Aorta (tissue), 5 donors: Measurements from ENCODE around the gene LARP4B. TPM values are rescaled to one million over a fixed set of nuclear protein-coding genes. Genes with fewer than 3 reads are reported as not detected.

Experiments
- ATAC-seq: fragments of 200-7000 bp; cut with Tn5 transposase; one replicate; pipeline ENCODE4 v1.9.1; 2022; ENCODE audit warnings: moderate library complexity; ENCODE audit not compliant: low FRiP score
- DNase-seq, 2 donors: peaks; one replicate each; pipeline ENCODE4 v3.0.0-alpha.2; 2020
- H3K27ac ChIP-seq, 2 donors: one replicate each; pipeline ENCODE4 v1.5.1; 2013; ENCODE audit warnings: low read length in 2 of 2, mild to moderate bottlenecking in 2 of 2, moderate library complexity in 2 of 2, control low read depth in 1 of 2, inconsistent platforms in 1 of 2, low read depth in 1 of 2
- H3K27me3 ChIP-seq, 2 donors: one replicate each; pipeline ENCODE4 v1.6.1; 2013; ENCODE audit warnings: control low read depth in 1 of 2, low read length in 1 of 2, mild to moderate bottlenecking in 1 of 2, moderate library complexity in 1 of 2; ENCODE audit not compliant: insufficient read depth in 2 of 2, control insufficient read depth in 1 of 2
- H3K36me3 ChIP-seq, 2 donors: one replicate each; pipeline ENCODE4 v1.6.1; 2013; ENCODE audit warnings: control low read depth in 1 of 2, low read length in 1 of 2, mild to moderate bottlenecking in 1 of 2; ENCODE audit not compliant: insufficient read depth in 2 of 2, control insufficient read depth in 1 of 2
- H3K4me1 ChIP-seq, 2 donors: one replicate each; pipeline ENCODE4 v1.6.1; 2013; ENCODE audit warnings: low read length in 2 of 2, control low read depth in 1 of 2, mild to moderate bottlenecking in 1 of 2, moderate library complexity in 1 of 2; ENCODE audit not compliant: insufficient read depth in 2 of 2, control insufficient read depth in 1 of 2
- H3K4me3 ChIP-seq, 2 donors: one replicate each; pipeline ENCODE4 v1.5.1; 2013; ENCODE audit warnings: low read length in 2 of 2, control low read depth in 1 of 2, mild to moderate bottlenecking in 1 of 2
- H3K9me3 ChIP-seq: one replicate; pipeline ENCODE4 v1.6.1; 2013; ENCODE audit warnings: mild to moderate bottlenecking, low read length; ENCODE audit not compliant: control insufficient read depth
- WGBS, 2 donors: extraction: QIAGEN DNeasy Blood & Tissue Kit; methylation state at CpG; one replicate each; pipeline ENCODE4 v1.1.7; 2013; 5-methylcytosine and 5-hydroxymethylcytosine counted together
- intact Hi-C, 2 donors: fragments of 100-400 bp; cut with DNase I; formaldehyde crosslinking; loops; one replicate each; pipeline versions ENCODE4 v1.14.2 to v1.15.0; 2022
- polyA plus RNA-seq, 2 donors: library from polyadenylated mRNA; stranded (reverse); fragments of 200-250 nt; gene quantifications; one replicate each; pipeline ENCODE4 v1.2.3, GENCODE V29; 2013
- total RNA-seq, 2 donors: library from RNA; stranded (reverse); fragmentation: NEBNext Ultra II Directional; extraction: Animal tissue kit (Norgen Biotek cat#: 25700); gene quantifications; one replicate each; pipeline ENCODE4 v1.2.1, GENCODE V29; 2021
- donor health status: healthy with polysubstance abuse.
- donor health status: Bipolar disorder and iron deficiency.
- donor health status: DM: no; HTN: no; CAD: no.
- donor health status: DM: no; HTN: no; CAD: no.
- donor health status: DM: yes; HTN: yes; CAD: no.

Gene LARP4B
- total and polyA plus RNA-seq, 4 donors, result 8.1 to 82.4 (median 42.8) TPM

DNA sequence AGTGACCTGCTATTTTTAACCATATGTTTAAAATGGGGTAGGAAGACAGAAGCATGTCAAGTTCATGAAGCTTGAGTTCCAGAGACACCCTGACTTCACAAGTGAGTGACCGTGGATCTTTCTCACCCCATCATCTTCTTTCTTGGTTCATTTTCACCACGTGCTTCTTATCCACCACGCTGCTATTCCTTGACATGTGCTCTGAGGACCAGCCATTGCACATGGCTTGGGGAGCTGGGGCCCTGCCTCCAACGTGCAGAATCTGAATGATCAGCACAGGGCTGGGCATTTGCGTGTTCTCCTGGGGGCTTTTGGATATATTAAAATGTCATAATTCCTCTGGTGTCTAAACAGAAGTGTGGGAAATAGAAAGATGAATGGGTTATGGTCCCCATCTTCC is 31.7 kb upstream of the LARP4B start:
- no peak for ATAC-seq

DNA sequence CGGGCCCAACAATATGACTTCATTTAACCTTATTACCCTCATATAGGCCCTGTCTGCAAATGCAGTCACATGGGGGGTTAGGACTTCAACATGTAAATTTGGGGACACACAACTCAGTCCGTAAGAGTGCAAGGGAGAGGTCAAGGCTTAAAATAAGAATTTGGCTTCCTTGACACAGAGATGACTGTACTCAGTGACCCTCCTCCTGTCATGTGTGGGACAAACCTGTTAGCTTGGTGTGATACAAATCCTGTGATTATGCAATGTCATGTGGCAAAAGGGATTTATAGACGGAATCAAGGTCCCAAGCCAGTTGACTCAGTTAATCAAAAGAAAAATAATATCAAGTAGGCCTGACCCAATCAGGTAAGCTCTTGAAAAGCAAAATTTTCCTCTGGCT is 30.8 kb upstream of the LARP4B start:
- Histone ChIP-seq H3K4me1 (no peaks in the 10 kb centered on the region), H3K27ac (no peak overlapping the region), H3K9me3 (peaks cover 3% of the 10 kb centered on the region), H3K4me3 (no peak overlapping the region), H3K27me3 (no peaks in the 10 kb centered on the region), H3K36me3 (no peaks in the 10 kb centered on the region)
- ATAC-seq, result no peak
- DNase-seq, result no peak
- intact Hi-C loops, result no loop called here
- 87 to 88% methylated on average over 3 of the region's 3 CpGs for WGBS, 2 donors

More for the DNA sequence above, 31.7 kb upstream of the LARP4B start:
- H3K36me3 ChIP-seq, result no peaks in the 10 kb centered on the region
- DNase-seq, result no peak
- H3K9me3 ChIP-seq, result peaks cover 3% of the 10 kb centered on the region
- WGBS, 2 donors, result 80% methylated on average over 5 of the region's 5 CpGs
- no peaks in the 10 kb centered on the region for H3K27me3 ChIP-seq
- no peak overlapping the region for H3K27ac ChIP-seq
- intact Hi-C loops, result no loop called here
- H3K4me1 ChIP-seq, result no peaks in the 10 kb centered on the region
- no peak overlapping the region for H3K4me3 ChIP-seq

DNA sequence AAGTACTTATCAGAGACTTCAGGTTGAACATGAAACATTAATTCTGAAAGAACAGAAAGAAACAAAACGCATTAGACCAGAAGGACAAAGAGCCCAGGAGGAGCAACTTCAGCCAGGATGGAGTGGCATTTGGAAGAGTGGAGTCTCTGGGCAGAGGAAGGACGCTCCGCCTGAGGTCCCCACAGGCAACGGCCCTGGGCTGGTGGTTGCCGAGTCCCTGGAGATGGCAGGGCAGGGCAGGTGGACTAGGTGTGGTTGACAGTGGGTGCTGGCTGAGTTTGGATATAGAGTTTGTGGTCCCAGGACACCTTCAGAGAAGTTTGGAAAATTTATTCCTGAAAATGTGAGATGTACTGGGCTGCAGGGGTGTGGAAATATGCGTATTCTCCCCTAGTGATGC is 27.4 kb upstream of the LARP4B start:
- no peaks in the 10 kb centered on the region for H3K9me3 ChIP-seq
- 85 to 88% methylated on average over 6 of the region's 6 CpGs for WGBS, 2 donors
- no peaks in the 10 kb centered on the region for H3K36me3 ChIP-seq
- H3K4me3 ChIP-seq, result no peak overlapping the region
- ATAC-seq (no peak), DNase-seq (no peak)
- intact Hi-C loops, result no loop called here
- H3K27ac ChIP-seq, result no peak overlapping the region
- no peaks in the 10 kb centered on the region for H3K27me3 ChIP-seq
- H3K4me1 ChIP-seq, result no peaks in the 10 kb centered on the region

DNA sequence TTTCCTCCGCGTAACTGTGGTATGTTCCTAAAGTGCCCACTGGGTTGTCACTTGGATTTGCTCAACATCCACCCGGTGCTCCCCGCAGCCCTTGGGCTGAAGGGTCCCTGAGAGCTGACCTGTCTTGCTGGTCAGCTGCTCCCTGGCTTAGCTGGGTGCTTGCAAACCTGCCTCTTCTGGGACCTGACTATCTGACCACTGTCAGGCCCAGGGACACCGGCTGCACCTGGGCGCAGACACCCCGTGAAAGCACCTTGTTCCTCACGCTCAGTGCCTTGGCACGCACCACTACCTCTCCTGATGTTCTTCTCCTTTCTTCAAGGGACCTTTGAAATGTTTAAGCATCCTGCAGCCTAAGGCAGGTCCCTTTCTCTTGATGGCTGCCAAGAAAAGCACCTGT is 26.6 kb upstream of the LARP4B start:
- ATAC-seq (no peak), DNase-seq (no peak)
- H3K4me1 ChIP-seq, result no peaks in the 10 kb centered on the region
- 92 to 95% methylated on average over 9 of the region's 9 CpGs for WGBS, 2 donors
- H3K27ac ChIP-seq, result no peak overlapping the region
- H3K36me3 ChIP-seq, result no peaks in the 10 kb centered on the region
- no peaks in the 10 kb centered on the region for H3K9me3 ChIP-seq
- intact Hi-C loops, result no loop called here
- no peaks in the 10 kb centered on the region for H3K27me3 ChIP-seq
- H3K4me3 ChIP-seq, result no peak overlapping the region

DNA sequence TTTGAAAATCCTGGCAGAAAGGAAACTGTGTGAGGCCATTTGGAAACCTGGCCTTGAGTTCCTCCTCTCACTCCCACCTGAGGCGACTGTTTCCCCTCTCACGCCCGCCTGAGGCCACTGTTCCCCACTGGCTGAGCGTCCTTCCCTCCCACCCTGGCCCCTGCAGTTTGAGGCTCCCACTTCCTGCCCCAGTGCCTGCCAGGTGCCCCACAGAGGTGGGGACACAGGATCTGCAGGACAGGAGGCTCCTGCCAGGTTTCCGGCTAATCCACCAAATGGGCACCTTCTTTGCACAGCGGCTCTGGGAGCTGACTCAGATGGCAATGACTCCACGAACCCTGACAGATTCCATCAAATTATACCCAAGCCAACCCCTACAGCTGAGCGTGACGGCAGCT is 24.3 kb upstream of the LARP4B start:
- DNase-seq (no peak), ATAC-seq (no peak)
- Histone ChIP-seq H3K4me1 (no peaks in the 10 kb centered on the region), H3K36me3 (no peaks in the 10 kb centered on the region), H3K27me3 (no peaks in the 10 kb centered on the region), H3K9me3 (no peaks in the 10 kb centered on the region), H3K4me3 (no peak overlapping the region), H3K27ac (no peak overlapping the region)
- intact Hi-C loops, result no loop called here
- 73 to 74% methylated on average over 9 of the region's 9 CpGs for WGBS, 2 donors

DNA sequence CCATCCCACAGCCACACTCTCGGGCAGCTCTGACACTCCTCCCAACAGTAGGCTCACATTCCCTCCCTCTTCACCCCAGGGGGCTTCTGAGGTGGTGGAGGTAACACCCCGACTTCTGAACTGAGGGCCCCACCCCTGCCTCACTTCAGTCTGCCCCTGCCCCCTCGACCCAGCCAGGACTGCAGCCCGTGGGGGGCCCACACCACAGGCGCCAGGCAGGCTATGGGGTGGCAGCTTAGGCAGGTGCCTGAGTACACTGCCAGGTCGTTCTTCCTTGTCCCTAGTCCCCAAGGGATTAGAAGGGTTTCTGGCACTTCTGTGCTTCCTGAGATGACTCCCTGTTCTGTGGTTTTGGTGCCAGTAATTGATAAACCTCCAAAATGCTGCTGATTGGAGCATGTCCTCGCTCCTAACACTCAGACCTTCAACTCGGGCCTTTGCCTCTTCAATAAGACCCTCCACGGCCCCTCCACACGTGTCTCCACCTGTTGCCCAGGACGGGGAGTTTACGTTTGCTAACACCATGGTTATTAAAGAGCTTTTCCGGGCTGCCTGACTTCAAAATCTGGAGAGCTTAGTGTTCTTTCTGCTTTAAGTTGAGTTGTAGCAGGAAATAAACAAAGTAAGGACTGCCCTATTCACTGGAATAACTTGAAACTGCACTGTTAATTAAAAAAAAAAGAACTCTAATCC is 23.8 kb upstream of the LARP4B start:
- H3K4me3 ChIP-seq, result no peak overlapping the region
- H3K27ac ChIP-seq, result no peak overlapping the region
- H3K36me3 ChIP-seq, result no peaks in the 10 kb centered on the region
- ATAC-seq (peak; percentile 38), DNase-seq (no peak)
- no peaks in the 10 kb centered on the region for H3K9me3 ChIP-seq
- 36 to 38% methylated on average over 13 of the region's 13 CpGs for WGBS, 2 donors
- intact Hi-C loops, result no loop called here
- no peaks in the 10 kb centered on the region for H3K27me3 ChIP-seq
- no peaks in the 10 kb centered on the region for H3K4me1 ChIP-seq

DNA sequence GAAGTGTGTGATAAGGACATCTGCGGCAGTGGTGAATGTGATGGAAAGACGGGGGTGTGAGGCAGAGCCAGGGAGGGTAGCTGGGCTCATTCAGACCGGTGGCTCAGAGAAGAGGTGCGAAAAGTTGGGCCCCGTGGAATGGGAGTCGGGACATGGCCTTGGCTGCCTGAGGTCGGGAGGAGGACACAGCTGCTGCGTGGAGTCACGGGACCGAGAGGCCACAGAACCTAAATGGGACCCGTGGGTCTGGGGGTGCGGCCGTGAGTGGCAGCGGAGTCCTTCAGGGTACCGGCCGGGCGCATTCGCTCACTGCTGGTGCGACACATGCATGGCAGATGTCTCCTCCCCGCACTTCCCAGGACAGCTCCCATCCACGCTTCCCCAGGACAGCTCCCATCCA is 22.9 kb upstream of the LARP4B start:
- DNase-seq (no peak), ATAC-seq (no peak)
- Histone ChIP-seq H3K27ac (no peak overlapping the region), H3K4me1 (no peaks in the 10 kb centered on the region), H3K4me3 (no peak overlapping the region), H3K36me3 (no peaks in the 10 kb centered on the region), H3K27me3 (no peaks in the 10 kb centered on the region), H3K9me3 (no peaks in the 10 kb centered on the region)
- intact Hi-C loops, result no loop called here
- 86 to 87% methylated on average over 21 of the region's 21 CpGs for WGBS, 2 donors

DNA sequence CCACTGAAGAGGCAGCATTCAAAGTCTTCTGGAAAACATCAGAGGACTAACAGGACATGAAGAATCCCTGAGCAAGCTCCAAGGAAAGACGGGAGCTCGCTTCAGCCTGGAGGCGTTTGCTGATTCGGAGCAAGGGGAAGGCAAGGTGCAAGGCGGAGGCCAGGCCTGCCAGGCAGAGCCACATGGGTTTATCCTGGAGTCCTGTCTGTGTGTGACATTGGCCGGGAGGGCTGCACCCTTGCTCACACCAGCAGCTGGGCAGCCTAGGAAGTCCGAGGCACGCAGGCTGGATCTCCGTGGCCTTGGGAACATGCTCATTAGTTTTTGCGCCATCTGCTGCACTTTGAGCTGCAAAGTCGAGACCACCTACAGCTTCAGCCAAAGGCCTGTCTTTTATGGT is 22.3 kb upstream of the LARP4B start:
- no peak for DNase-seq
- Histone ChIP-seq H3K27ac (no peak overlapping the region), H3K4me3 (no peak overlapping the region), H3K27me3 (no peaks in the 10 kb centered on the region), H3K36me3 (no peaks in the 10 kb centered on the region), H3K4me1 (no peaks in the 10 kb centered on the region), H3K9me3 (no peaks in the 10 kb centered on the region)
- intact Hi-C loops, result no loop called here
- 85 to 87% methylated on average over 11 of the region's 11 CpGs for WGBS, 2 donors
- ATAC-seq, result no peak

DNA sequence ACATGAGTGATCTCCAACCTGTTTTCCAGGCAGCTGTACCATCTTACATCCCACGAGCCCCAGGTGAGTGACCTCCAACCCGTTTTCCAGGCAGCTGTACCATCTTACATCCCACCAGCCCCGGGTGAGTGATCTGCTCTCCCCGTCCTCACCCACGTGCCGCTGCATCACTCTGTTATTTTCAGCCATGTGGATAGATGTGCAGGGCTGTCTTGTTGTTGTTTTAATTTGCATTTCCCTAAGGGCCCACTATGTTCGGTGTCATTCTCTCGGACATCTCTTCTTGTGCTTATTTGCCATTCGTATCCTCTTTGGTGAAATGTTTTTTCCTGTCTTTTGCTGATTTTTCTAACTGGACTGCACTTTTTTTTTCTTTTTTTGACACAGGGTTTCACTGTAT is 17.9 kb upstream of the LARP4B start:
- WGBS, 2 donors, result 66 to 73% methylated on average over 9 of the region's 9 CpGs
- no peak for DNase-seq

More for the DNA sequence above, 17.9 kb upstream of the LARP4B start:
- no peak for ATAC-seq
- Histone ChIP-seq H3K4me3 (no peak overlapping the region), H3K27me3 (no peaks in the 10 kb centered on the region), H3K27ac (no peak overlapping the region), H3K36me3 (no peaks in the 10 kb centered on the region), H3K9me3 (no peaks in the 10 kb centered on the region), H3K4me1 (no peaks in the 10 kb centered on the region)
- intact Hi-C loops, result no loop called here
